H54 (cell line): ENCODE measurements around the gene CRYBG2.

Experiments
- DNase-seq: peaks from one replicate; pipeline ENCODE4 v3.0.0; 2011; ENCODE audit warnings: low spot score, mixed read lengths; ENCODE audit not compliant: insufficient read length
- FAIRE-seq: peaks from 3 replicates; lab custom pipeline; 2011; peaks lifted over from hg19 to GRCh38; lab: Jason Lieb, UNC
- POLR2A ChIP-seq: IDR thresholded peaks from 2 replicates; pipeline ENCODE4 v1.6.1; 2011; ENCODE audit warnings: low read depth, mild to moderate bottlenecking, low read length

CRYBG2 gene

GRCh38 chr1:26287033-26287711, 66.8 kb downstream of the CRYBG2 start:
- no peak for TF ChIP-seq POLR2A
- FAIRE-seq (no peak), DNase-seq (no peak)

DNA sequence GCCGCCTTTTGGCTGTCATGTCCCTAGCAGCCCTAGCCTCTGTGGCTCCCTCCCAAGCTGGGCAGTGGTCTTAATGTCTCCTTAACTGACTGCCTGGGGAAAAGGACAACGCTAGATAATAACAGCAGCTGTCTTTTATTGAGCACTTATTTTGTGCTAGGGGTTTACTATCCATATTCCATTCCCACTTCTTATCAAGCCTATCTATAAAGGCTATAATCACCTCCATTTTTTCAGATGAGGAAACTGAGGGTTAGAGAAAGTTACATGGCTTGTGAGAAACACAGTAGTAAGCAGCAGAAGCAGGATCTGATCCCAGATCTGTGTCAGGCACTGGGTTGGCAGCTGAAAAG, 67.9 kb downstream of the CRYBG2 start:
- DNase-seq: no peak
- FAIRE-seq: no peak
- TF ChIP-seq POLR2A: no peak

- DNase-seq (no peak), FAIRE-seq (no peak)
- TF ChIP-seq POLR2A: no peak
Observed at GRCh38 chr1:26285366-26286063, 68.4 kb downstream of the CRYBG2 start.

DNA sequence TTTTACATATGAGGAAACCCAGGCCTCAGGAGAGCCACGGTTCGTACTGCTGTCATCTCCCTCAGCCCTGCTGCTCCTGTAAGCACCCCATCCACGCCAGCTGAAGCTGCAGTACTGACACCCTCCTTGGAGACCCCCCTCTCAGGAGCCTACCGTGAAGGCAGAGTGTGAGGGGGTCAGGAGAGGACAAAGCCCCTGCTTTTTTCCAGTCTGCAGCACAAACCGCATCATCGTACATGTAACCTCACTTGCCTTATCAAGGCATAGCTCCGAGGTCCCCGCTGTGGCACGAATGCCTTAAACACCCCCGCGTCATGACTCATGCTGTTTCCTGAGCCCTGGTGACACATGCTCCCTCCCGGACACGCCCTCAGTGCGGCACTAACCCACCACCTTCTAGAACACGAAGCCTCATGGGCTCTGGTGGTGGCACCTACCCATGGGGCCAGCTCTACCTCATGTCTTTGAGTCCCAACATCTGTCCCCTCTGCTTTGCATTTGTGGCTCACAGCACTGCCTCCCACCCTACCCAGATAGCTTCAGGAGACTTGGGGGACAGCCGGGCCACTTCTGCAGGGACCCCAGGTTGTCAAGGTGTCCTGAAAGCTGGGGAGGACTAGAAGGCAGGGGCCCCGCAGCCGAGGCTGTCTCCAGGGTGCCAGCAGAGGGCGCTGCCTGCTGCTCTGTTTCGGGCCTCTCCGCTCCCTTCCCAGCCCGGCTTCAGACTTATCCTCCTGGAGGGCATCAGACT, 69.2 kb downstream of the CRYBG2 start:
- FAIRE-seq: peak; percentile 53
- TF ChIP-seq POLR2A: no peak
- DNase-seq: peak; percentile 82

GRCh38 chr1:26283871-26284596, 69.9 kb downstream of the CRYBG2 start:
- FAIRE-seq (no peak), DNase-seq (no peak)
- no peak for TF ChIP-seq POLR2A

- no peak for TF ChIP-seq POLR2A
- no peak for DNase-seq
- FAIRE-seq: no peak
Observed at GRCh38 chr1:26283279-26283853, 70.6 kb downstream of the CRYBG2 start.

- no peak for FAIRE-seq
- DNase-seq: no peak
- TF ChIP-seq POLR2A: no peak
Observed at GRCh38 chr1:26282401-26282918, 71.5 kb downstream of the CRYBG2 start.

GRCh38 chr1:26281971-26282370, 72.0 kb downstream of the CRYBG2 start:
- no peak for FAIRE-seq
- DNase-seq: no peak

GRCh38 chr1:26281091-26281958, 72.6 kb downstream of the CRYBG2 start:
- DNase-seq (no peak), FAIRE-seq (no peak)
- no peak for TF ChIP-seq POLR2A

More at GRCh38 chr1:26281971-26282370, 72.0 kb downstream of the CRYBG2 start:
- TF ChIP-seq POLR2A: no peak

- TF ChIP-seq POLR2A: no peak
- DNase-seq (peak; percentile 55), FAIRE-seq (no peak)
Observed at GRCh38 chr1:26280333-26281042, 73.4 kb downstream of the CRYBG2 start.

DNA sequence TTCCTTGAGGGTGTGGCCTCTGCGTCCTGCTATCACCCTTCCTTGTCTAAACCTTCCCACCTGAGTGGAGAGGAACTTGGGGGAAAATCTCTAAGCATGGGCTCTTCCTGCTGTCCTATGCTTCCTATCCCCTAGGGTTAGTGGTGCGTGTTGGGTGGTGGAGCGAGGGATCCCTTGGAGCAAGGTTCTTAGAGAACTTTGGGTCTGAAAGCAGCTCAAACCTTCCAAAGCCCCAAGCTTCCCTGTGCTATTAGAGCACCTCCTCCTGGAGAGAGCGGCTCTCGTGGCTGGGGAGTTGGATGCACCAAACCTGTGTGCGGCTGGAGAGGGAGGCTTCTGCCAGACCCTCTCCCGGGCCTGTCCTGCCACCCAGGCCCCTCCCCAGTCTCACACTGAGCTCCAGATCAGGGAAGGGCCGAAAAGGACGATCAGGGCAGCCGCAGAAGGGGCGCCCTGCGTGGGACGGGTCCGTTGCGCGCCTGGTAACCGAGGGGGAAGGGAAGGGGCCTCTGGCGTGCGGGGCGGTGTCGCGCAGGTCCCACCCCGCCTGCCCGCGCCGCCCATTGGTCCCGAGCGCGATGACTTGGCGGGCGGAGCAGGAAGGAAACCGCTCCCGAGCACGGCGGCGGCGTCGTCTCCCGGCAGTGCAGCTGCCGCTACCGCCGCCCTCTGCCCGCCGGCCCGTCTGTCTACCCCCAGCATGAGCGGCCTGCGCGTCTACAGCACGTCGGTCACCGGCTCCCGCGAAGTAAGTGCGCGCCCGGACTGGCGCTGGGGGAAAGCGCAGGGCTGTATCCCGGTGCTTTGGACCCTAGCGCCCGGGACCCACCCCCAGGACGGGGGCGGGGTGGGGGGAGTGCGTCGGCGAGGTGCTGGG, 74.2 kb downstream of the CRYBG2 start, which contains the start of gene SH3BGRL3:
Gene SH3BGRL3 (plus strand): TSS at position 631 of the 877 bp plus-strand sequence. CDS start 70 bp downstream, at position 701.
- FAIRE-seq: no peak

More for the DNA sequence above, 74.2 kb downstream of the CRYBG2 start, which contains the start of gene SH3BGRL3:
- TF ChIP-seq POLR2A: peak; percentile 85
- DNase-seq: peak; percentile 30
